NT2/D1 (cell line): ENCODE measurements around the gene RNF130.

Experiments used
- SUZ12 ChIP-seq: IDR thresholded peaks from 2 replicates; pipeline ENCODE4 v1.6.1; 2011; ENCODE audit not compliant: insufficient read length, insufficient read depth; ENCODE audit errors: extremely low read depth
- YY1 ChIP-seq: IDR thresholded peaks from 2 replicates; pipeline ENCODE4 v1.6.1; 2011; ENCODE audit not compliant: insufficient read length, insufficient read depth
- ZNF274 ChIP-seq: IDR thresholded peaks from 2 replicates; pipeline ENCODE4 v1.6.1; 2011; ENCODE audit warnings: mild to moderate bottlenecking, low read depth, low read length

- TF ChIP-seq ZNF274: no peak
- TF ChIP-seq YY1: no peak
- TF ChIP-seq SUZ12: no peak
Measured at GRCh38 chr5:179973391-179973790, 98.2 kb downstream of the RNF130 start.
